ENCODE data around the gene NAT16.
"Not testable (repeated sequence)": the region's sequence is repeated elsewhere in the genome, so short reads cannot be mapped to it uniquely, and the experiment has no call there.

Gene NAT16

GRCh38 chr7:101205901-101206664 is 26.0 kb upstream of the NAT16 start:
- Mint-ChIP-seq H3K4me3 (no peak overlapping the region), H3K4me1 (no peaks in the 10 kb centered on the region), H3K27me3 (ENCODE audit: low read depth) (peaks cover 46% of the 10 kb centered on the region), H3K27ac (no peak overlapping the region), H3K9me3 (no peaks in the 10 kb centered on the region), H3K36me3 (ENCODE audit: low read depth) (peaks cover 18% of the 10 kb centered on the region)
- no peak for TF ChIP-seq CTCF (IDR thresholded peaks at IDR 0.05; ENCODE audit: unreplicated experiment in 3 of 3)

GRCh38 chr7:101203740-101204738 is 23.9 kb upstream of the NAT16 start:
- not testable (repeated sequence) for H3K4me1 Mint-ChIP-seq; H3K9me3 Mint-ChIP-seq; H3K4me3 Mint-ChIP-seq; H3K27ac Mint-ChIP-seq; H3K36me3 Mint-ChIP-seq (ENCODE audit: low read depth)
- H3K27me3 Mint-ChIP-seq (ENCODE audit: low read depth) = peaks cover 60% of the 10 kb centered on the region

GRCh38 chr7:101202603-101202918 is 22.5 kb upstream of the NAT16 start:
- Mint-ChIP-seq H3K36me3 (ENCODE audit: low read depth) (no peaks in the 10 kb centered on the region), H3K27ac (no peak overlapping the region), H3K4me1 (no peaks in the 10 kb centered on the region), H3K4me3 (no peak overlapping the region), H3K9me3 (no peaks in the 10 kb centered on the region), H3K27me3 (ENCODE audit: low read depth) (peaks cover 57% of the 10 kb centered on the region)
- no peak for TF ChIP-seq CTCF (IDR thresholded peaks at IDR 0.05; ENCODE audit: unreplicated experiment in 3 of 3)

- H3K27me3 Mint-ChIP-seq (ENCODE audit: low read depth) = peaks cover 57% of the 10 kb centered on the region
- H3K4me1 Mint-ChIP-seq = no peaks in the 10 kb centered on the region
- TF ChIP-seq CTCF (IDR thresholded peaks at IDR 0.05; ENCODE audit: unreplicated experiment in 3 of 3) = no peak
- no peak overlapping the region for H3K27ac Mint-ChIP-seq
- no peaks in the 10 kb centered on the region for H3K9me3 Mint-ChIP-seq
- H3K36me3 Mint-ChIP-seq (ENCODE audit: low read depth) = no peaks in the 10 kb centered on the region
- no peak overlapping the region for H3K4me3 Mint-ChIP-seq
Observed at GRCh38 chr7:101201695-101202602, 21.9 kb upstream of the NAT16 start.

- TF ChIP-seq CTCF (IDR thresholded peaks at IDR 0.05; ENCODE audit: unreplicated experiment in 3 of 3) = no peak
- Mint-ChIP-seq H3K27me3 (ENCODE audit: low read depth) (peaks cover 57% of the 10 kb centered on the region), H3K27ac (no peak within 1 kb of the TSS), H3K36me3 (ENCODE audit: low read depth) (no peaks in the 10 kb centered on the region), H3K4me1 (no peaks in the 10 kb centered on the region), H3K4me3 (peak within 1 kb of the TSS in 2 of 3 experiments; percentile 23 to 50), H3K9me3 (no peaks in the 10 kb centered on the region)
Observed at GRCh38 chr7:101200862-101201599, 20.9 kb upstream of the NAT16 start, which contains the start of gene MOGAT3. TSS of gene MOGAT3 (minus strand) at chr7:101201036. CDS start at chr7:101200854, 182 bp downstream.

Data from nephron (organoid).